Kidney glomerular epithelial cell (primary cell): ENCODE data around the gene GUCY1A2.

Experiments used
- DNase-seq: peaks from one replicate; lab custom pipeline; 2025; lab: John Stamatoyannopoulos, UW

The GUCY1A2 gene

GRCh38 chr11:106642331-106642730 is 375.9 kb downstream of the GUCY1A2 start:
- no peak for DNase-seq

GRCh38 chr11:106632283-106632682 is 386.0 kb downstream of the GUCY1A2 start:
- DNase-seq = no peak

GRCh38 chr11:106627694-106628093 is 390.6 kb downstream of the GUCY1A2 start:
- no peak for DNase-seq

GRCh38 chr11:106625566-106625965 is 392.7 kb downstream of the GUCY1A2 start:
- no peak for DNase-seq

GRCh38 chr11:106624377-106624776 is 393.9 kb downstream of the GUCY1A2 start:
- no peak for DNase-seq
